ENCODE results near the gene COL5A1.
"Not testable (repeated sequence)": the region's sequence is repeated elsewhere in the genome, so short reads cannot be mapped to it uniquely, and the experiment has no call there.

COL5A1 gene

GRCh38 chr9:134669399-134669955 lies 27.9 kb downstream of the COL5A1 start:
- H3K27ac ChIP-seq = no peak overlapping the region
- DNase-seq (ENCODE audit: low read depth, low spot score) = no peak

- DNase-seq (ENCODE audit: low read depth, low spot score) = no peak
- H3K27ac ChIP-seq = no peak overlapping the region
Observed at GRCh38 chr9:134670042-134670525, 28.5 kb downstream of the COL5A1 start.

- DNase-seq (ENCODE audit: low read depth, low spot score) = no peak
- no peak overlapping the region for H3K27ac ChIP-seq
Observed at GRCh38 chr9:134670851-134671281, 29.3 kb downstream of the COL5A1 start.

DNA sequence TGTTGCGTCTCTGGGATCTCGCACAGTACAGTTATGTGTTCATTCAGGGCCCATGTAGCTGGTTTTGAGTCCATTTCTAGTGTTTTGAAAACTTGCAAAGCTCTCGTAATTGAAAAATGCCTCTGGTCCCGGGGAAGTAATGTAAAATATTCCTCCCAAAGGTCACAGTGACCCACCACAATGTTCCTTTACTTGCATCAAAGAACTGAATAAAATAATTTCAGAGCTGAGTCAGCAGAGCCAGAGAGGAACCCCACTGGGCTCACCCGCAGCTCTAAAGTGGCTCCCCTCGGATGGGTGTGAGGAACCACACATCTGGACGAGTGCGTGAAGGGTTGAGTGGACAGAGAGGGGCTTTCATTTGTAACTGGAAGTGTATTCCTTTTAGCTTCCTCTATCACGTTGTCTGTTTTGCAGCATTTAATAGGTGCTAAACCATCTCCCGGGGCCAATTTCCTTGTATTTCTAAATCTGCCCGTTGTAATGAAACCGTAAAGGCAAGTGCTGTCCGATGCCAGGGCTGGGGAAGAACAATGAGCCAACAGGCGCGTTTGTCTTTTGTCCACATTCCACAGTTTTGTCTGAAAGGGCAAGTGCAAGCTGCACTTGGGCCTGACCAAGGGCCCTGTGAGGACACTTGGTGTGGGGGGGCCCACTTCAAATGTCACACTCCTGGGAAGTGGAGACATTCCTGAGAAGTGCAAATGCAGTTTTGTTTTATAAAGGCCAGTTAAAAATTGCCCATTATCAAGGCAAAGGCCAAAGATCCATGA lies 29.9 kb downstream of the COL5A1 start:
- DNase-seq (ENCODE audit: low read depth, low spot score) = no peak
- no peak overlapping the region for H3K27ac ChIP-seq

GRCh38 chr9:134676361-134676760 lies 34.8 kb downstream of the COL5A1 start:
- no peak overlapping the region for H3K27ac ChIP-seq
- DNase-seq (ENCODE audit: low read depth, low spot score) = no peak

DNA sequence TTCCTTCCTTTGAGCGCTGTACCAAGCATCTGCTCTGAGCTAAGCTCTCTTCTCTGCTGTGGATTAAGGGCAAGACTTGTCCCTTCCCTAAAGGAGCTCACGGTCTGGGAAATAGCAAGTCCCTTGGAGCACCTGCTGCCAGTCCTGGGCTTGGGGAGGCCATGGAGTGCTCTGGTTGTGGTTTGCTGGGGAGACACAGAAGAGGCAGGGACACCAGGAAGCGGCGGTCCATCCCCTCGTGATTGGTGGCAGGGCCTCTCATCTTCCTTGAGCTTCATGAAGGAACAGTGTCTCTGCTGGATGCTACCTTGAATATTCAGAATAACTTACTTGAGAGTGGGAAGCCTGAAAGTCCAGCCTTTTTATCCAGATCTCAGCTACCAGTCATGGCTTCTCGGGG lies 35.3 kb downstream of the COL5A1 start:
- DNase-seq (ENCODE audit: low read depth, low spot score) = no peak
- H3K27ac ChIP-seq = no peak overlapping the region

DNA sequence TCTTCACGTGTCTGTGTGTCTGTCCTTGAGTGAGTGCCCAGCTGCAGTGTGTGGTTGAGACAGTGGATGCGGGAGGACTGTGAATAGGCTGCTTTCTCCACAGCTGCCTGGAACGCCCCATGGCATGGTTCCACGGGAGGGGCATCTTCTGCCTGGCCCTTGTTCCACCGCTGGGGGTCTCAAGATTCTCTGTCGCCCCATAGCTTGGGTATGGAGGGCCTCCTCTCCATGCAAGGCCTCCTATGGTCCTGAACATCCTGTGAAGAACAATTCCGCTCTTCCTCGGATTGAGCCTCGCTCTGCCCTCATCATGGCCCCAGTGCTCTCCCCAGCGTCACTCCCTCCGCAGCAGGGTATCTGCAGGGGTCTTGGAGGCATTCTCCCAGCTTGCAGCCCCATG lies 36.1 kb downstream of the COL5A1 start:
- H3K27ac ChIP-seq = no peak overlapping the region
- no peak for DNase-seq (ENCODE audit: low read depth, low spot score)

DNA sequence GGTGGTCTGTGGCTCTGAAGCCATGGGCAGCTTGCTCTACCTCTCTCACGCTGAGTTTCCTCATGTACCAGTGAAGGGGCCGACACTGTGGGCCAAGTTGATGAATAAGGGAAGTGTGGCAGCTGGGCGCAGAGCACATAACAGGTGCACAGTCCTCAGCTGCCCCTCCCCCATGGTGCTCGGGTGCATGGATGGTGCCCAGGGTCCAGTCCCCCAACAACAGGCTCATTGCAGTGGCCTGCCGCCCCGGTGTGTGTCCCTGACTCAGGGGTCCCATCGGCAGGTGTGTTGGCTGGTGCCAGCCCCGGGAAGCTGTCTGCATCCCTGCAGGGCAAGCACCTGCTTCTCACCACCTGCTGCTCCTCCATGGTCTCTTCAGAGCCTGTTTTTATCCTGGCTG lies 36.6 kb downstream of the COL5A1 start:
- H3K27ac ChIP-seq = no peak overlapping the region

DNA sequence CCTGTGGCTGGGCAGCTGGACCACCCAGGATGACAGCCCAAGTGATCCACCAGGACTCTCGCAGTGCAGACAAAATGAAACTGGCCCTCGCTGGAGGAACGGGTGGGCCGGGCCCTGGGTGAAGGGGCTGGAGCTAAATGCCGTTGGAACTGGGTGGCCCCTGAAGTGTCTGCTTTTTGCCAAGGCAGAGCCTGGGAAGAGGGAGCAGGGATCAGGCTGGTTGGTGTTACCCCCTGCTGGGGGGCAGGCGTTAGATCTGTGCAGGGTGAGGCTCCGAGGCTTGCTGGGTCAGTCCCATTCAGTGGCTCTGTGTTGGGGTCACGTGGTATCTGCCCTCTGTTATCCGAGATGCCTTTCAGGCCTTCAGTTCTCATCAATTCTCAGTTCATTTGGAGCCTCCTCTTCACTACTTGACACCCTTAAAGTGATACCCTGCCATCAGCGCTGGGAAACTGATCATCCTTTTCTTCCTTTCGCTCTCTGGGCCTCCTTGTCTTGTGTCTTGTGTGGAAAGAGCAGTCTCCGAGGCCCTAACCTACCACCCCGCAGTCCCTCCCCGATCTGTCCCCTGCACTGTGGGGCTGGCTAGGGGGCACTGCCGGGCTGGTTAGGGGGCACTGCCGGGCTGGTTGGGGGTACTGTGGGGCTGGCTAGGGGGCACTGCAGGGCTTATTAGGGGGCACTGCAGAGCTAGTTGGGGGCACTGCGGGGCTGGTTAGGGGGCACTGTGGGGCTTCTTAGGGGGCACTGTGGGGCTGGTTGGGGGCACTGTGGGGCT lies 37.3 kb downstream of the COL5A1 start:
- no peak for DNase-seq (ENCODE audit: low read depth, low spot score)
- H3K27ac ChIP-seq = no peak overlapping the region

More for the DNA sequence above, 36.6 kb downstream of the COL5A1 start:
- no peak for DNase-seq (ENCODE audit: low read depth, low spot score)

DNA sequence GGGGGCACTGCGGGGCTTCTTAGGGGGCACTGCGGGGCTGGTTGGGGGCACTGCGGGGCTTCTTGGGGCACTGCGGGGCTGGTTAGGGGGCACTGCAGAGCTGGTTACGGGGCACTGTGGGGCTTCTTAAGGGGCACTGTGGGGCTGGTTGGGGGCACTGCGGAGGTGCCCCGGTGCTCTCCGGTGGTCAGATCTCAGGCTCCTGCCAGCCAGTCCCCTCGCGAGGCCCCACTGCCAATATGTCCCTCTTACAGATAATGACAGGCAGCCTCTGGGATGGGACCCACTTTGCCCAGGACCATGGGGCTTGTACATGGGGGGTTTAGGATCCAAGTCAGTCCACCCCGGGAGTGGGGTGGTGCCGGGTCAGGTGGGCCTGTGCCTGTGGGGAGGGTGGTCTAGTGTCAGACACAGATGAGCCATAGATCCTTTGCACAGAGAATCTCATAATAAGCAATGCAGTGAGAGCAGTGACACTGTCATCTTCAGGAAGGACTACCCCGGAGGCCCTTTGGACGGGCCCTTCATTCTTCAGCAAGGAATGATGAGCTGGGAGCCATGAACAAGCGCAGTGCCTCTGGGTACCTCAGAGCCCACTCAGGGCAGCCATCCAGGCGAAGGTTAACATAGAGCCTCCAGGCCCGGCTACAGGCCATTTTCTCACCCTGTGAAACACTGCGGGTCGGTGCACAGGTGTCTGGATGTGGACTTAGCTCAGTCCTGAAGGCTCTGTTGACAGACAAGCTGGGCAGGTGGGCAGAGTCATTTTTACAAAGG lies 38.2 kb downstream of the COL5A1 start:
- H3K27ac ChIP-seq = no peak overlapping the region
- DNase-seq (ENCODE audit: low read depth, low spot score) = no peak

- no peak overlapping the region for H3K27ac ChIP-seq
- DNase-seq (ENCODE audit: low read depth, low spot score) = no peak
Observed at GRCh38 chr9:134680393-134681060, 38.9 kb downstream of the COL5A1 start.

GRCh38 chr9:134681061-134681661 lies 39.6 kb downstream of the COL5A1 start:
- no peak for DNase-seq (ENCODE audit: low read depth, low spot score)
- H3K27ac ChIP-seq = no peak overlapping the region

DNA sequence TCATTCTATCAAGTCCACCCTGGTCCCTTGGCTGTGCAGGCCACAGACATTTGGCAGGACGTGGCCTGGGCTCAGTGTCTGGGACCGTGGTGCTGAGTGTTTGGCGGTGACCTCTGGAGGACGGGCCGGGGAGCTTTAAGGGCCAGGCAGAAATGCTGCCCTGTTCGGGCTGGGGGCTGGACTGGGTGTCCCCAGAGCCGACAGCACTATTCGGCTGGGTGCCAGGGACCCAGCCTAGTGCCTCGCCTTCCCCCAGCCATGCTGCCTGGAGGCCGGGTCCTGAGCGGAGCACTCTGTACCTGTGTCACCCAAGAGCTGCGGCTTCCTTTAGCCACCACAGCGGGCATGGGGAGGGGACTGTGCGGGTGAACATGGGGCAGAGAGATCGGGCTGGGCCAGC lies 40.4 kb downstream of the COL5A1 start:
- H3K27ac ChIP-seq = no peak overlapping the region
- DNase-seq (ENCODE audit: low read depth, low spot score) = no peak

DNA sequence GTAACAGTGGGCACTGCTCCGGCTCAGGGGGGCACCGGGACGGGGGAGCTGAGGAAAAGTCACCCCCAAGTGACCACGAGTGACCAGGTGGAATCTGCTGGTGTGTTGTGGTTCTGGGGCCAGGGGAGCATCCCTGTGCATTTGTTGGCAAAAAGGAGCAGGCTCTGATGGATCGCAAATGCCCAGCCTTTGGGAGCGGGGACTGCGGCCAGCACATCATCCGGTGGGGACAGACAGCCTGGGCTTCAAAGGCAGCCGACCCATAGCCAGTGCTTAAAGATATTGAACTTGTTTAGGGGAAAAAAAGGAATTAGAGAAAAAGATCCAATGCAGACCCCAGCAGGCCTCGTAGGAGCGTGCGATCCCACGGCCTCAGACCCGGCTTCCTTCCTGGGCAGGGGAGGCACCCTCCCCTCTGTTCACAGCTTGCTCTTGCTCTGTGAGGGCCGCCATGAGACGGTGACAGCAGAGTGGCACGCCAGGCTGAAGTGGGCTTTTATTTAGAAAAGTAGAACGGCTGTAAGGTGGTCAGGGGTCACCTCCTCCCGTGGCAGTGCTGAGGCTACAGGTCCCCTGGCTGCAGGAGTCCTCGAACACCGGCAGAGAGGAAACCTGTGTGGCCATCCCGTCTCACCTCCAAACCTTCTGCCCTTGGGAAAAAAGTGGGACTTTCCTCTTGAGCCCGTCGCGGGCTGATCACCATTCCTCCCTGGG lies 41.2 kb downstream of the COL5A1 start:
- DNase-seq (ENCODE audit: low read depth, low spot score) = no peak
- no peak overlapping the region for H3K27ac ChIP-seq

DNA sequence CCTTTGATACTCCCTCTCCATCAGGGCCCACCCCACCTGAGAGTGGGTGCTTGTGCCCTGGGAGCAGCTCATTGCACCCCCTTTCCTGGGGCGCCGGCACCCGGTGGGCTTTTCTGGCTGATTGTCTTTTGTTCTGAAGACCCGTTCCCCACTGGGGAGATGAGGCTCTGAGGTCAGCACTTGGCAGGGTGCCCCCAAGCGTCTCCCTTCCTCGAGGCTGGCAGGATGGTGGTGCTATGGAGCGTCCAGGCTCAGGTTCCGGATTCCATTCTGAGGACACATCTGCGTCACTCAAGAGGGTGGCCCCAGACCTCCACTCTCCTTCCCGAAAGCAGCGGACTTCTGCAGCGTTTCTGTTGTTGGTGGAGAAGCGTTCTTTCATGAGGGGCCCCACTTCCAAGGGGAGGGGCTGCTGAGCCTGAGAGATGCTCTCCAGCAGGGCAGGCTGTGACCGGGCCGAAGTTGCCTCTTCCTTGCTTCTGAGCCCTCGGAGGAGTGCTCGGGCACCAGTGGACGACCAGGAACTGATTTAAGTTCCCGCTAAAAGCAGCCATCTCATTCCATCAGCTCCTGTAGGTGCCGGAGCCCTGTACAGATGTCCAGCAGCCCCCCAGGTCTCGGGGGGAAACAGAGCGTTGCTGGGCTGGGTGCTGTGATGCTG lies 42.2 kb downstream of the COL5A1 start:
- no peak for DNase-seq (ENCODE audit: low read depth, low spot score)
- no peak overlapping the region for H3K27ac ChIP-seq

DNA sequence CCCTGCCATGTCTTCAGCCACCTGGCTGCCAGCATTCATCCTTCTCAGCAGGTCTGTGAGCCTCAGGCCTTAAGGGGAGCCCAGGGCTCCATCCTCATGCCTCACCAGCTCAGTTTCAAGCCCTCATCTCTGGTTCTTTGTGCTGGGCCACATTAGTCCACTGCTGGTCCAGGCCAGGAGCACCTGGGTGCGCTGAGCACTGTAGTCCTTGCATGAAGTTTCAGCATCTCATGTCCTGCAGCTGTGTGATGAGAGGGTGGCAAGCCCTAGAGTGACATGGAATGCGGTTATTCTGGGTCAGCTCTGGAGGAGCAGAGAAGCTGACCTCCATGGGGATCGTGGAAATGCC lies 42.7 kb downstream of the COL5A1 start:
- no peak overlapping the region for H3K27ac ChIP-seq
- no peak for DNase-seq (ENCODE audit: low read depth, low spot score)

- not testable (repeated sequence) for H3K27ac ChIP-seq; DNase-seq (ENCODE audit: low read depth, low spot score)
Observed at GRCh38 chr9:134684941-134685340, 43.3 kb downstream of the COL5A1 start.

GRCh38 chr9:134685784-134686183 lies 44.2 kb downstream of the COL5A1 start:
- no peak for DNase-seq (ENCODE audit: low read depth, low spot score)

More at GRCh38 chr9:134685784-134686183, 44.2 kb downstream of the COL5A1 start:
- no peak overlapping the region for H3K27ac ChIP-seq
